ENCODE measurements around the gene NLRP2B. TPM values are rescaled to one million over a fixed set of nuclear protein-coding genes. Genes with fewer than 3 reads are reported as not detected.
A peak's percentile ranks its signal among the peaks of the same experiment; 100 is the strongest.
"Not testable (repeated sequence)": the region's sequence is repeated elsewhere in the genome, so short reads cannot be mapped to it uniquely, and the experiment has no call there.

NLRP2B gene
- total RNA-seq, 6 experiments from 2014 or later, result not detected

DNA sequence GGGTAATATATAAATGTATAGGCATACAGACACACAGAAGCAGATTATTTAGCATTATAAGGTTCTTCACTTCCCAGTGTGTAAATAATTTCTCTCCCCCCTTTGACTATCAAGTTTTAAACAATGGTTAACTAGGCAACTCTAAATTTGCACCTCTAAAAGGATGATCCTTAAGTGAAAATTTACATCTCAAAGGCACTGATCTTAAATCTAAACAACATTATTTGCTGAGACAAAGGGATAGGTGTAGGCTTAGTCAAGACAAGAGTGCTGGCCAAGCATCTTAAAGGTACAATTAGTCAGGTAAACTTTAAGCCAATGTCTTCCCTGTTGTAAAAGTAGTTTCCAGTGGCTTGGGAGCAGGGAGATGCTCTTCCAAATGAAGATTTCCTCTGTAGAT is 33.0 kb downstream of the NLRP2B start:
- intact Hi-C loops (cut with DNase I), result no loop called here

GRCh38 chrX:57643698-57644097 is 36.4 kb downstream of the NLRP2B start:
- Histone ChIP-seq H3K36me3 (no peaks in the 10 kb centered on the region), H3K4me3 (no peak overlapping the region), H3K9me3 (no peaks in the 10 kb centered on the region), H3K27ac (peak overlapping the region in 2 of 3 donors; percentile 8 to 10), H3K4me1 (peaks cover 0 to 5% (median 2%) of the 10 kb centered on the region in 4 donors), H3K27me3 (no peaks in the 10 kb centered on the region)
- TF ChIP-seq, protein P1, sequence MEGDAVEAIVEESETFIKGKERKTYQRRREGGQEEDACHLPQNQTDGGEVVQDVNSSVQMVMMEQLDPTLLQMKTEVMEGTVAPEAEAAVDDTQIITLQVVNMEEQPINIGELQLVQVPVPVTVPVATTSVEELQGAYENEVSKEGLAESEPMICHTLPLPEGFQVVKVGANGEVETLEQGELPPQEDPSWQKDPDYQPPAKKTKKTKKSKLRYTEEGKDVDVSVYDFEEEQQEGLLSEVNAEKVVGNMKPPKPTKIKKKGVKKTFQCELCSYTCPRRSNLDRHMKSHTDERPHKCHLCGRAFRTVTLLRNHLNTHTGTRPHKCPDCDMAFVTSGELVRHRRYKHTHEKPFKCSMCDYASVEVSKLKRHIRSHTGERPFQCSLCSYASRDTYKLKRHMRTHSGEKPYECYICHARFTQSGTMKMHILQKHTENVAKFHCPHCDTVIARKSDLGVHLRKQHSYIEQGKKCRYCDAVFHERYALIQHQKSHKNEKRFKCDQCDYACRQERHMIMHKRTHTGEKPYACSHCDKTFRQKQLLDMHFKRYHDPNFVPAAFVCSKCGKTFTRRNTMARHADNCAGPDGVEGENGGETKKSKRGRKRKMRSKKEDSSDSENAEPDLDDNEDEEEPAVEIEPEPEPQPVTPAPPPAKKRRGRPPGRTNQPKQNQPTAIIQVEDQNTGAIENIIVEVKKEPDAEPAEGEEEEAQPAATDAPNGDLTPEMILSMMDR (IDR thresholded peaks at IDR 0.05), result no peak
- TF ChIP-seq POLR2A (IDR thresholded peaks at IDR 0.05), result no peak
- peak; percentile 56 to 70 (median 62) for ATAC-seq
- 39% methylated on average over 1 of the region's 1 CpG for WGBS (ENCODE audit: insufficient coverage, low coverage, low lambda C conversion rate, missing lambda C conversion rate)
- intact Hi-C loops (cut with DNase I), result no loop called here
- no peak for DNase-seq

More for the DNA sequence above, 33.0 kb downstream of the NLRP2B start:
- Histone ChIP-seq H3K4me1 (peaks cover 0 to 5% (median 0%) of the 10 kb centered on the region in 4 donors), H3K4me3 (no peak overlapping the region), H3K27me3 (no peaks in the 10 kb centered on the region), H3K9me3 (no peaks in the 10 kb centered on the region), H3K27ac (no peak overlapping the region), H3K36me3 (no peaks in the 10 kb centered on the region)
- ATAC-seq, result no peak
- TF ChIP-seq, protein P1 (IDR thresholded peaks at IDR 0.05), result no peak
- no peak for TF ChIP-seq POLR2A (IDR thresholded peaks at IDR 0.05)
- DNase-seq, result no peak

- no peak overlapping the region for H3K4me3 ChIP-seq
- peak overlapping the region in 2 of 3 donors; percentile 43 to 65 for H3K27ac ChIP-seq
- H3K27me3 ChIP-seq, result no peaks in the 10 kb centered on the region
- DNase-seq (no peak), ATAC-seq (peak in 3 of 4 donors; percentile 14 to 45 (median 29))
- no peaks in the 10 kb centered on the region for H3K36me3 ChIP-seq
- H3K9me3 ChIP-seq, result peaks cover 0 to 8% (median 0%) of the 10 kb centered on the region in 4 donors
- TF ChIP-seq POLR2A (IDR thresholded peaks at IDR 0.05), result no peak
- TF ChIP-seq, protein P1 (IDR thresholded peaks at IDR 0.05), result no peak
- H3K4me1 ChIP-seq, result peaks cover 0 to 5% (median 2%) of the 10 kb centered on the region in 4 donors
- intact Hi-C loops (cut with DNase I), result no loop called here
- WGBS (ENCODE audit: insufficient coverage, low coverage, low lambda C conversion rate, missing lambda C conversion rate), result 4% methylated on average over 2 of the region's 2 CpGs
These were observed 38.7 kb downstream of the NLRP2B start for GRCh38 chrX:57641338-57641737.

- peaks cover 0 to 8% (median 0%) of the 10 kb centered on the region in 4 donors for H3K9me3 ChIP-seq
- ATAC-seq, result peak; percentile 61 to 79 (median 72)
- H3K4me3 ChIP-seq, result no peak overlapping the region
- 37% methylated on average over 4 of the region's 4 CpGs for WGBS (ENCODE audit: insufficient coverage, low coverage, low lambda C conversion rate, missing lambda C conversion rate)
- intact Hi-C loops (cut with DNase I), result no loop called here
- TF ChIP-seq, protein P1 (IDR thresholded peaks at IDR 0.05), result no peak
- TF ChIP-seq POLR2A (IDR thresholded peaks at IDR 0.05), result peak; percentile 16
- no peaks in the 10 kb centered on the region for H3K36me3 ChIP-seq
- peak in 1 of 3 donors; percentile 44 for DNase-seq
- no peaks in the 10 kb centered on the region for H3K27me3 ChIP-seq
- peaks cover 0 to 5% (median 2%) of the 10 kb centered on the region in 4 donors for H3K4me1 ChIP-seq
- peak overlapping the region in 2 of 3 donors; percentile 44 to 65 for H3K27ac ChIP-seq
These were observed 39.4 kb downstream of the NLRP2B start for GRCh38 chrX:57640674-57641016.

DNA sequence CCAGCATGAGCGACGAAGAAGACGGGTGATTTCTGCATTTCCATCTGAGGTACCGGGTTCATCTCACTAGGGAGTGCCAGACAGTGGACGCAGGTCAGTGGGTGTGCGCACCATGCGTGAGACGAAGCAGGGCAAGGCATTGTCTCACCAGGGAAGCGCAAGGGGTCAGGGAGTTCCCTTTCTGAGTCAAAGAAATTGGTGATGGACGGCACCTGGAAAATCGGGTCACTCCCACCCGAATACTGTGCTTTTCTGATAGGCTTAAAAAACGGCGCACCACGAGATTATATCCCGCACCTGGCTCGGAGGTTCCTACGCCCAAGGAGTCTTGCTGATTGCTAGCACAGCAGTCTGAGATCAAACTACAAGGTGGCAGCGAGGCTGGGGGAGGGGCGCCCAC is 50.6 kb downstream of the NLRP2B start:
- ATAC-seq; H3K9me3 ChIP-seq; H3K4me3 ChIP-seq; H3K4me1 ChIP-seq; H3K27me3 ChIP-seq; H3K27ac ChIP-seq; DNase-seq; intact Hi-C loops (cut with DNase I); H3K36me3 ChIP-seq: not testable (repeated sequence)
- WGBS (ENCODE audit: insufficient coverage, low coverage, low lambda C conversion rate, missing lambda C conversion rate), result 60% methylated on average over 1 of the region's 20 CpGs

Other genes starting within 250 kb of the NLRP2B start
- 10 to 100 TPM in 4 of 6 experiments, 1 to 10 TPM in 2; 3.8 to 13.8 (median 11.2) TPM for gene ZXDB, start 88.2 kb downstream of the NLRP2B start, total RNA-seq
- 1 to 10 TPM; 1.3 to 2.2 (median 1.7) TPM for gene ZXDA, start 230.2 kb upstream of the NLRP2B start, total RNA-seq

Data from right lobe of liver (tissue), 6 donors.